SK-N-SH treated with all-trans-retinoic acid at 6 μM for 48 hours (cell line): ENCODE results near the gene CEP192.

Experiments
- ARNTL ChIP-seq: fragments of 450-650 bp; formaldehyde crosslinking; IDR thresholded peaks from 2 replicates; pipeline ENCODE4 v1.5.0; 2020; ENCODE audit warnings: low read depth, mild to moderate bottlenecking, moderate library complexity, borderline replicate concordance
- CSDC2 ChIP-seq: fragments of 250-450 bp; sonication (Bioruptor Pico); IDR thresholded peaks from 2 replicates; pipeline ENCODE4 v1.5.0; 2020; ENCODE audit warnings: mild to moderate bottlenecking, moderate library complexity
- OSR1 ChIP-seq: fragments of 250-450 bp; sonication (Bioruptor Pico); IDR thresholded peaks from 2 replicates; pipeline ENCODE4 v1.8.0; 2022; ENCODE audit warnings: moderate library complexity, mild to moderate bottlenecking, inconsistent platforms
- PATZ1 ChIP-seq: fragments of 250-450 bp; sonication (Bioruptor Pico); IDR thresholded peaks from 2 replicates; pipeline ENCODE4 v1.8.0; 2020; ENCODE audit warnings: mild to moderate bottlenecking, moderate library complexity, borderline replicate concordance
- POU6F1 ChIP-seq: fragments of 250-450 bp; sonication (Bioruptor Pico); IDR thresholded peaks from 2 replicates; pipeline ENCODE4 v1.8.0; 2021; ENCODE audit warnings: low read depth, mild to moderate bottlenecking, moderate library complexity, borderline replicate concordance
- RARB ChIP-seq: fragments of 250-450 bp; sonication (Bioruptor Pico); IDR thresholded peaks from 2 replicates; pipeline ENCODE4 v1.8.0; 2021; ENCODE audit warnings: mild to moderate bottlenecking, moderate library complexity
- SNAI2 ChIP-seq: fragments of 250-450 bp; sonication (Bioruptor Pico); IDR thresholded peaks from 2 replicates; pipeline ENCODE4 v1.5.0; 2020; ENCODE audit warnings: mild to moderate bottlenecking, moderate library complexity
- TCF4 ChIP-seq: fragments of 250-450 bp; sonication (Bioruptor Pico); IDR thresholded peaks from 2 replicates; pipeline ENCODE4 v1.8.0; 2021; ENCODE audit warnings: mild to moderate bottlenecking, moderate library complexity, borderline replicate concordance
- ZFP3 ChIP-seq: fragments of 250-450 bp; sonication (Bioruptor Pico); IDR thresholded peaks from 2 replicates; pipeline ENCODE4 v1.5.0; 2020; ENCODE audit warnings: mild to moderate bottlenecking, moderate library complexity

- TF ChIP-seq PATZ1 (CRISPR knock-in tag) = no peak
- TF ChIP-seq ARNTL (CRISPR knock-in tag) = no peak
- no peak for TF ChIP-seq TCF4 (CRISPR knock-in tag)
- no peak for TF ChIP-seq CSDC2
- TF ChIP-seq SNAI2 (CRISPR knock-in tag) = no peak
- no peak for TF ChIP-seq POU6F1 (CRISPR knock-in tag)
- no peak for TF ChIP-seq OSR1 (CRISPR knock-in tag)
- TF ChIP-seq RARB = no peak
- TF ChIP-seq ZFP3 (CRISPR knock-in tag) = no peak
These were observed 23.0 kb upstream of the CEP192 start for GRCh38 chr18:12968115-12968514.
